AG04449 (cell line): Measurements from ENCODE around the gene LIPN.

Experiments used
- CTCF ChIA-PET: fragments of 350-600 bp; formaldehyde crosslinking; extraction: SDS; loops from one replicate; lab custom pipeline; 2021; ENCODE audit warnings: antibody characterized with exemption; lab: Yijun Ruan, JAX
- POLR2A ChIA-PET: fragments of 400-600, 350-600 bp; formaldehyde crosslinking; extraction: SDS; loops from one replicate; lab custom pipeline; 2020; ENCODE audit warnings: antibody characterized with exemption, inconsistent platforms; lab: Yijun Ruan, JAX
- DNase-seq: peaks from one replicate; pipeline ENCODE4 v3.0.0-alpha.2; 2010; ENCODE audit warnings: low read depth, low spot score
- H3K4me3 ChIP-seq: 2 replicates; pipeline ENCODE4 v1.5.1; 2011; ENCODE audit warnings: low read depth, mild to moderate bottlenecking, control low read depth, low read length
- TF ChIP-seq, protein P1 (sequence below): IDR thresholded peaks from one replicate; pipeline ENCODE4 v1.5.1; 2011; ENCODE audit warnings: mild to moderate bottlenecking, moderate library complexity, low read length, control low read depth, inconsistent platforms; ENCODE audit not compliant: insufficient read depth; ENCODE audit errors: missing control alignments

The LIPN gene

DNA sequence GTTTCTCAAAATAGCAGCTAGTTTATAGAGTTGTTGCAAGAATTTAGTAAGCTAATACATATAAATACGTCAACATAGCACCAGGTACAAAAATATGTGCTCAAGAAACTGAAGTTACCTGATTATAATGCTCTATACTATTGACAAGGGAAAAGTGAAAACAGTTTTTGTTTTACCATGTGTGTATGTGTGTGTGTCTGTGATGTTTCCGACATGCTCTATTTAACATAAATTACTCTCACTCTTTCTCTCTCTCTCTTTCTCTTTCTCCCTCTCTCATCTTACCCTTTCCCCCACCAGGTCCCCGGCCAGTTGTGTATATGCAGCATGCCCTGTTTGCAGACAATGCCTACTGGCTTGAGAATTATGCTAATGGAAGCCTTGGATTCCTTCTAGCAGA lies 4.3 kb downstream of the LIPN start:
- no peak for DNase-seq
- POLR2A ChIA-PET = no interaction called here
- CTCF ChIA-PET = interaction anchor here (1.0 to 2.4 kb wide), 5 partner anchors 9 to 77 kb away, joined by 3 to 6 read pairs (median 5); no protein-coding TSS in a partner anchor
- TF ChIP-seq, protein P1, sequence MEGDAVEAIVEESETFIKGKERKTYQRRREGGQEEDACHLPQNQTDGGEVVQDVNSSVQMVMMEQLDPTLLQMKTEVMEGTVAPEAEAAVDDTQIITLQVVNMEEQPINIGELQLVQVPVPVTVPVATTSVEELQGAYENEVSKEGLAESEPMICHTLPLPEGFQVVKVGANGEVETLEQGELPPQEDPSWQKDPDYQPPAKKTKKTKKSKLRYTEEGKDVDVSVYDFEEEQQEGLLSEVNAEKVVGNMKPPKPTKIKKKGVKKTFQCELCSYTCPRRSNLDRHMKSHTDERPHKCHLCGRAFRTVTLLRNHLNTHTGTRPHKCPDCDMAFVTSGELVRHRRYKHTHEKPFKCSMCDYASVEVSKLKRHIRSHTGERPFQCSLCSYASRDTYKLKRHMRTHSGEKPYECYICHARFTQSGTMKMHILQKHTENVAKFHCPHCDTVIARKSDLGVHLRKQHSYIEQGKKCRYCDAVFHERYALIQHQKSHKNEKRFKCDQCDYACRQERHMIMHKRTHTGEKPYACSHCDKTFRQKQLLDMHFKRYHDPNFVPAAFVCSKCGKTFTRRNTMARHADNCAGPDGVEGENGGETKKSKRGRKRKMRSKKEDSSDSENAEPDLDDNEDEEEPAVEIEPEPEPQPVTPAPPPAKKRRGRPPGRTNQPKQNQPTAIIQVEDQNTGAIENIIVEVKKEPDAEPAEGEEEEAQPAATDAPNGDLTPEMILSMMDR = no peak
- H3K4me3 ChIP-seq = no peak overlapping the region

DNA sequence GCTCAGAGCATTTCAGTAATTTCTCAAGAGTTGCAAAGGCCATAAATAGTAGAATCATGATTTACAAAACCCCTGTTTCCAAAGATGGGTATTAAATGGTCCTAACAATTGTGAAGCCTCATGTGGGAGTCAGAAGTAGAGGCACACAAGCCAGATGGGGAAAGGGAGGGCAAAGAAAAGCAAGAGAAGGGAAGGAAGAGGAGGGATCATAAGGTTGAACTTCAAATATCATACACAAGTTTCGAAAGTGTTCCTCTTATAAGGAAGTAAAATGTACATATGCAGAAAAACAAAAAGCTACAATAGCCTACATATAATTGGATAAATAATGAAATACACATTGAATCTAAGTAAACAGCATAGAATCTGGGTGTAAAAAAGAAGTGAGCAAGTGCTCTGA lies 6.0 kb downstream of the LIPN start:
- ChIA-PET CTCF (interaction anchor here (2.4 kb wide), 1 partner anchor 72 kb away, joined by 5 read pairs; no protein-coding TSS in a partner anchor), POLR2A (no interaction called here)
- no peak for DNase-seq
- TF ChIP-seq, protein P1 = no peak
- no peak overlapping the region for H3K4me3 ChIP-seq

DNA sequence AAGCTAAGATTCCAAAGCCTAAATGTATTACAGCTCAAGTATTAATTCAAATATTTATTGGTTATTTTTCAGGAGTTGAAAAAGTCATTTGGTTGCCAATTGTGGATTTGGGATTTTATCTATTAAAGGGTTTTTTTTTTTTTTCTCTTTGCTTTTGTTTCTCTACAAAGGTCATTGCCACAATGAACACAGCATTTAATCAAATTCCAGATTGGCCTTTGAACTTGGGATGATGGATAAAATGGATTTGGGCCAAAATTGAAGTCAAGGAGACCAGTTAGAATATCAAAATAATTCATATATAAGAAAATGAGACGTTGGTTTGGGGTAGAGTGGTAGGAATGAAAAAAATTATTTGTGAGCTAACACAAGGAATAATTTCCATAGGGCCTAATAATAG lies 9.6 kb downstream of the LIPN start:
- ChIA-PET POLR2A (no interaction called here), CTCF (interaction anchor here (1.1 to 1.5 kb wide), 3 partner anchors 8 to 187 kb away, joined by 3 to 5 read pairs (median 4); partner anchors contain the start of gene RNLS)
- no peak for DNase-seq

DNA sequence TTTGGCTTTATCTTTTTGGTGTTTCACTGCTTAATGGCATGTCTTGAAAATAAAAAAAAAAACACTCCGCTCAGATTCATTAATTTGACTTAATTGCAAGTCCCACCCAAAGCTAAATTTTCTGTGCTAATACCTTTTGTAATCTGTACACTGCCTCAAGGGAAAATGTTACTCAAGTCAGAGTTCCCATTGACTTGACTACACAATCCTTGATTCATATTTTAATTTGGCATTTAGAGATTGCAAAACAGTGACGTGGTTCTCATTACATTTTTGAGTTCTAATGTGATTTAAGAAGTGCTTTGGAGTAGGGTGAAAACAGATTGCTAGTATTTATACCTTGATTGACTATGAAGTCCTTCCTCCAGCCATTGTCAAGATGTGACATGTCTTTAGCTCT lies 21.4 kb downstream of the LIPN start:
- POLR2A ChIA-PET = interaction anchor here (0.5 kb wide), 1 partner anchor 82 kb away, joined by 3 read pairs; no protein-coding TSS in a partner anchor
- CTCF ChIA-PET = interaction anchor here (1.4 kb wide), 1 partner anchor 94 kb away, joined by 3 read pairs; no protein-coding TSS in a partner anchor
- DNase-seq = no peak
- TF ChIP-seq, protein P1 = no peak
- H3K4me3 ChIP-seq = no peak overlapping the region

More for the DNA sequence above, 9.6 kb downstream of the LIPN start:
- TF ChIP-seq, protein P1 = no peak
- no peak overlapping the region for H3K4me3 ChIP-seq

DNA sequence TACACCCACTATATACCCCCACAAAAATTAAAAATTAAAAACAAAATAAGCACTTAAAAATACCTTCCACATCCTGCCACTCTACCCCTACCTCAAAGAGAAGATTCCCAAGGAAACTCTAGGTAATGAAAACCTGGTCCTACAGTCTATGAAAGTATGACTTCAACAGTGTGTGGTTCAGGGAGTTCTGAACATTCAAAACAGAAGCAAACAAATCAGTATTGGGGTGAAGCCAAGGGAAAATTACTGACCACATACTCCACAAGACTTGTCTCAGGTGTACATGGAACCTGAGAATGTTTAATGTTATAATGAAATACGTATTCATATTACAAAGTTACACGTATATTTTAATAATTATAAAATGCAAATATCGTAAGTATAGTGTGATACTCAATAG lies 22.4 kb downstream of the LIPN start:
- no peak for DNase-seq
- TF ChIP-seq, protein P1 = no peak
- H3K4me3 ChIP-seq = no peak overlapping the region
- POLR2A ChIA-PET = no interaction called here
- CTCF ChIA-PET = no interaction called here

DNA sequence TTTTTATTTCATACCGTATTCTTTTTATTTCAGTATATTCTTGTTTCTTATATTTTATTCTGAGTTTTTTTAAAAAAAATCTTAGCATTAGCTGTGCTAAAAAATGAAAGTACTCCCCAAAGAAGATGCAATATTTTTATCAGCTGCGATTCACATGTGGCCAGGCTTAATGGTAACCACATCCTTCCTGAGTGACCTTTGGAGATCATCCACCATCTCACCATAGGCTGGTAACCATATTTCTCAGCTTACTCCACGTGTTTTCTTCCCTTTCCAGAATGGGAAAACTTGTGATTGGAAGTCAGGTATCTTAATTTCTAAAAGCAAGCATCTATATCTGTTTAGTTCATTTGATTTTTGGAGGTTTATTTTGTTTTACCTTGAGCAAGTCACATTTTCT lies 23.9 kb downstream of the LIPN start:
- TF ChIP-seq, protein P1 = no peak
- DNase-seq = no peak
- POLR2A ChIA-PET = no interaction called here
- CTCF ChIA-PET = no interaction called here
- H3K4me3 ChIP-seq = no peak overlapping the region
